SKM-1 treated with dmso at 0.1 percent for 144 hours (cell line): ENCODE data around the gene SLC25A1.

Experiments used
- DNase-seq: peaks from one replicate; lab custom pipeline; 2025; ENCODE audit not compliant: unreplicated experiment; lab: John Stamatoyannopoulos, UW

SLC25A1 gene

DNA sequence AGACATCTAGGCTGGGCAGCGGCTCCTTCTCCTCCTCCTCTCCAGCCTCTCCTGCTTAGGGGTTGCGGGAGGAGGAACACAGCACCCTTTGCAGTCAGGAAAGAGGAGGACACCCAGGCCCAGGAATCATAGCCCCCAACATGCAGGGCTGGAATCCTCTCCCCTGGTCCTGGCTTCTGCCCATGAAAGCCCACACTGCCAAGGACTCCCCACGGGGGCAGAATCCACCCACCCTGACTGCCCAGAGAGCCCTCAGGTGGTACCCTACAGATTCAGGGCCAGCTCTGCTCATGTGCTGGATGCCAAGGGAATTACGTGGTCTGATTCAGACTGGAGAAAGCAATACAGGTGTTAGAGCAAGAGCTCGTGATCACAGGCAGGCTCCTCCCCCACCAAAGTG is 38.6 kb downstream of the SLC25A1 start:
- no peak for DNase-seq

DNA sequence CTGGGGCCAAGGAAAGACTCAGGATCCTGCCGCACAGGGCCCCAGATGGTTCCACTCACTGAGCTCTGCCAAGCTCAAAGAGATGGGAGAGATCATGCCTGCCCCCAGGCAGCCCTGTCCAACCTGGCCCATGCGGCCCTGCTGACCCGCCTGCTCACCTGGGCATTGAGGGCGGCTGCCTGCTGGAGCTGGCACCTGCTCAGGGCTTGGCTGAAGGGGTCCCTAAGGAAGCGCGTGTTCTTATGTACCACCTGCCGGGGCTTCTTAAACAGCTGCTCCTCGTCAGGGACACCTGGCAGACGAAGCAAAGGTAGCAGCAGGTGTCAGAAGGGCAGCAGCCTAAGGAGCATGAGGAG is 39.6 kb downstream of the SLC25A1 start:
- DNase-seq = no peak

DNA sequence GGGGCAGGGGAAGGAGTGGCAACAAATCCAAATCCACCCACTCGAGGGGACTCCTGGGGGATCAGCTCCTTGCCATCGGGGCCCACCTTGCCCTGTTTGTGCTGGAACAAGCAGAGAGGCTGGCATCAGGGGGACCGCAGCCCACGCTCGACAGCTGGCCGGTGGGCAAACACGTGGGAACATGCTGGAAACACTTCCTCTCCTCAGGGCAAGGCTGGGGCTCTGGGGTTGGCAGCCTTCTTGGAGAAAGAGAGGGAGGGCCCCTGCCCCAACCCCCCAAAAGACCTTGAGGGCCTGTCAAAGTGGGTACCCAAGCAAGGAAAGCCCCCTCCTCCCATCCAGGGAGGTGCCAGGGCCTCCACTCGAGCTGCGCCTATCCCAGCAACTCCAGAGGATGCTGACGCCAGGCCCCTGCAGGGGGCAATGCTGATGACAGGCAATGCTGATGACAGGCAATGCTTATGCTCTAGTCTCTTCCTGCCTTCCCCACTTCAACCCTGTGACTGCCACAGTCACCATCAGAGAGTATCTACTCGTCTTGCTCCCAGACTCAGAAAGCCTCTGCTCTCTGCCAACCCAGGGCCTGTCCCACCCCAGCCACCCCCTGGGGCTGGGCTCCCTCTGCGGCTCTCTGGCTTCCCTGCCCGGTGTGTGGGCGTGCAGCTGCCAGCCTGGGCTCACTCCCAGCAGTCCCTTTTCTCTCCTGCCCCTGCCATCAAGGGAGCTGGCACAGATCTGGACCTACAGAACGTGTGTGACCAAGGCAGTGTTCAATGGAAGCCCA is 40.1 kb downstream of the SLC25A1 start:
- DNase-seq = no peak

DNA sequence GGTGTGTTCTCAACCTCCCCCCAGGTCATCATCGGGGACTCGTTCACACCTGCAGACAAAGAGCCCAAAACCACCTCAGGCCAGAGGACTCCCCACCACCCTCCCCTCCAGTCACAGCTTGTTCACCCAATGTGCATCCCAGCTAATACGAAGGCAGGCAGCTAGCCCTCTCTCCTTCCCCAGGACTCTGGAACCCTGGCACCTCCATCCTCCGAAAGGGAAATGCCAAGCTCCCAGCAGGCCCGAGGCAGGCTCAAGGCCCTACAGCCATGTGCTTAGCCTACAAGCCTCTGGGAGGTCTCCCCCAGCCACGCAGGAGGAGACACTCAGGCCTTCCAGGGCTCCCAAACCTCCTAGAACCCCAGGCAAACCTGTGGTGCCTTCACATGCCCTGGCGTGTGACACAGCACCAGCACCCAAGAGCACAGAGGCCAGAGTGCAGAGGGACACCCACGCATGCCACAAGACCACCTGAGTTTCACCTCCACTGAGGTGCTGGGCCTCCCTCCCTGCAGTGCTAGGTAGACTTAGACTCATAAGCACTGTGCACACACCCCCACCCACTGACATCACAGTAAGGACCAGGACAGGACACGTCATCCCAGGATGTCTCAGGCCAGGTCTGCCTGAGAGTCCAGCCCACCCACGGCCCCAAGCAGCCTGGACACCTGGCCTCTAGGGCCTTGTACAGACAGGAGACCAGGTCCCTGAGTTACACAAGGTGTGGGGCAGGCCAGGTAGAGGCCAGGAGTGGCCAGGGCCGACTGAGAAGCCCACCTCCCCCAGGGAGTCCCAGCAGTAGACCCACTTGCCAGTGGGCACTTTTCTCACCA is 40.9 kb downstream of the SLC25A1 start:
- no peak for DNase-seq

DNA sequence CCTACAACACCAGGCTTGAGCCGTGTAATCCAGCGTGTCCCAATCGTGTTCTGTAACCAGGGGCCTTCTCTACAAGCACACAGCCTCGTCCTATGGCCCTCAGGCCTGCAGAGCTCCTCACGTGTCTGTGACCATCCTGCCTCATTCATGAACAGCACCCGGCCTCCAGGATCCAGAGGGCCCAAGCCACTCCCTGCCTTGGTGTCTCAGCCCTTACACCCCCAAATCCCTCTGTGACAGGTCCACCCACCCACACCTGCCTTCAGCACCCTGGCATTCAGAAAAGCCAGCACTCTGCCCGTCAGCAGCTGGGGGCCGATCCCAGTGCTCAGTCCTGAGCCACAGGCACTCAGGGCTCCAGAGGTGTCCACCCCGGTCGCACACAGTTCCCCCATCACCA is 41.6 kb downstream of the SLC25A1 start:
- no peak for DNase-seq

DNA sequence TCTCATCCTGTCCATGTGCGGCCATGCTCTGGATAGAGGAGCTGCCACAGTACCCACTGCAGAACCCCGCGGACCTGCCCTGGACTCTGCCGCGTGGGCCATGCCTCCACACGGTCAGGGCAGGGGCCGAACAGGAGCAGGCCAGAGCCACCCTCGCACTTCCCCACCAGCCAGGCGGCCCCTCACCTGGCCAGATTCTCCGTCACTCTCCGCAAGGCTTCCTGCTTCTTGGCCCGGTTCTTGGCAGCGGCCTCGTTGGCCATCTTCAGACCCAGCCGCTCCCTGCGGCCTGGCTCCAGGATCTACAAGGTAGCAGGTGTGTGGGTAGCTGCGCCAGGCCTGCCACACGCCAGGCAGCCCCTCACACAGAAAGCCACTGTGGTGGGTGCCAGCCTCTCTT is 43.7 kb downstream of the SLC25A1 start:
- no peak for DNase-seq

DNA sequence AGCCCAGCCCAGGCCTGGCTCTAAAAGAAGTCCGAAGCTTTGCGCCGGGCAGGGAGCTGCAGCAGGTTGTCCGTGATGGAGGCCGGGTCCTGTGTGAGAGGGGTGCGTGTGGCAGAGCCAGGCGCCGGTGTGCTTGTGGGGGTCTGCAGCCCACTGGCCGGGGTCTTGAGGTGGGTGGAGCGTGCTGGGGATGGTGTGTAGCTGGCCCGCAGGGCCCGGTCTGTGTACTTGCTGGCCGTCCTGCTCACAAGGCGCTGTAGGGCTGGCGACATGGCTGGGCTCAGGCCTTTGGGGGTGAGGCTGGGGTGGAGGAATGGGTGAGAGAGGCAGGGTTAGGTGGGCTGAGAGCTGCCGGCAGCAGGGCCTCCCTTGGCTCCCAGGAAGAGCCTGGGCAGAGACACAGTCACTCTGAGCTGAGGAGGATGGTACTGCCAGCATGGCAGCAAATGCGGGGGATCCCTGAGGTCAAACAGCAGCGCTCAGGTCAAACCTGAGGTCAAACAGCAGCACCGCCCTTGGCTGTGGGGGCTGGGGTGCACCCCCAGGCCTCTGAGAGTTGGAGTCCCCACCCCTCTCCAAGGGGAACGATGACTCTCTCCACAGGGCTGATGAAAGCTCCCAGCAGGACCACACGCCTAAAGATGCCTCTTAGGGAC is 44.2 kb downstream of the SLC25A1 start:
- no peak for DNase-seq

DNA sequence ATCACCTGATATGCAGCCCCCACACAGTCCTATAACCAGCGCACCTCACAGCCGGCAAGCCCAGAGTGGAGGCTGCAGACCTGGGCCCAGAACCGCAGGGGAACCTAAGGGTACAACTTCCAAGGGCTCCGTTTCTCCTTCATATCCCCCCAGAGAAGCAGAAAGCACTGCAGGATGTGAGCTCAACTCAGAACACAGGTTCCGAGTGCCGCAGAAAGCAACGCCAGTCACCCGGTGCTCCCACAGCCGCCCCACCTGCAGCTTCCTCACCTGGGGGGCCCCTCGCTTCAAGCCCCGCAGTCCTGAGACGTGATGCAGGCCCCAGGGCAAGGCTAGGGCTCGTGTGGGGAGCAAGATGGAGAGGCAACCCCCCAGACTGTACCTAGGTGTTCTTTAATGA is 45.0 kb downstream of the SLC25A1 start:
- no peak for DNase-seq

DNA sequence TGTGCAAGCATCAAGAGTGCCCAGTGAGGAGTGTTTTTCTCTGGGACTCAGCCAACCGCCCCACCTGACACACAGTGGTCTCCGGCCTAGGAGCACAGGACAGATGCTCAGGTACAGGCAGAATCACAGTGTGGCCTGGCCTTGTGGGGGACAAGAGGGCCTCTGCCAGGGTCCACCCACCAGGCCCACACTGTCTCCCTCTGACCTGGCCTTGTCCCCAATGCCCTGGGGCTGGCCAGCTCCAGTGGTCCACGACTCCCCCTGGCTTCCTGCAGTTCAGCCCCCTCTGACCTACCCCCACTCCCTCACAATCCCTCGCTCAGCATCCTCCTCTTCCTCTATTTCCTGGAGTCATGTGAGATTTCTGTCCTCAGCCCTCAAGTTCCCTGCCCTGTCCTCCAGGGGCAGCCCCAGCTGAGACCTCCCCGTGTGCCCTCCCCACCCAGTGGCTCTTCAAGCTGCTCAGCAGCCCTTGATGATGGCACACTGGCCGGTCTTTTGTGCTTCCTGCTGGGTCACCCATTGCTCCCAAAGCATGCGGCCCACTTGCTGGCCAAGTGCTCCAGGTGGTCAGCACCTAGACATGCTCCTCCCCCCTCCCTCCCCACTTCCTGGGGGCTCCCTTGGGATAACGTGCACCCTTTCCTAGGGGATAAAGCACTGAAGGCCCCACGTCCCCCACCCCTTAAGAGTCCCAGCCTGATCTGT is 45.7 kb downstream of the SLC25A1 start:
- no peak for DNase-seq

DNA sequence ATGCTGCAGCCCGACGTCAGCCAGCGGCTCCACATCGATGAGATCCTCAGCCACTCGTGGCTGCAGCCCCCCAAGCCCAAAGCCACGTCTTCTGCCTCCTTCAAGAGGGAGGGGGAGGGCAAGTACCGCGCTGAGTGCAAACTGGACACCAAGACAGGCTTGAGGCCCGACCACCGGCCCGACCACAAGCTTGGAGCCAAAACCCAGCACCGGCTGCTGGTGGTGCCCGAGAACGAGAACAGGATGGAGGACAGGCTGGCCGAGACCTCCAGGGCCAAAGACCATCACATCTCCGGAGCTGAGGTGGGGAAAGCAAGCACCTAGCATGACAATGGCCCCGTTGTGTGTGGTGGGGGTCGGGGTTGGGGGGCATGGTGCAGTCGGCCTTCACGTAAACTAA is 46.4 kb downstream of the SLC25A1 start:
- DNase-seq = no peak

DNA sequence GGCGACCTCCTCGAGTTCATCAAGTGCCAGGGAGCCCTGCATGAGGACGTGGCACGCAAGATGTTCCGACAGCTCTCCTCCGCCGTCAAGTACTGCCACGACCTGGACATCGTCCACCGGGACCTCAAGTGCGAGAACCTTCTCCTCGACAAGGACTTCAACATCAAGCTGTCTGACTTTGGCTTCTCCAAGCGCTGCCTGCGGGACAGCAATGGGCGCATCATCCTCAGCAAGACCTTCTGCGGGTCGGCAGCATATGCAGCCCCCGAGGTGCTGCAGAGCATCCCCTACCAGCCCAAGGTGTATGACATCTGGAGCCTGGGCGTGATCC is 46.9 kb downstream of the SLC25A1 start:
- DNase-seq = no peak

DNA sequence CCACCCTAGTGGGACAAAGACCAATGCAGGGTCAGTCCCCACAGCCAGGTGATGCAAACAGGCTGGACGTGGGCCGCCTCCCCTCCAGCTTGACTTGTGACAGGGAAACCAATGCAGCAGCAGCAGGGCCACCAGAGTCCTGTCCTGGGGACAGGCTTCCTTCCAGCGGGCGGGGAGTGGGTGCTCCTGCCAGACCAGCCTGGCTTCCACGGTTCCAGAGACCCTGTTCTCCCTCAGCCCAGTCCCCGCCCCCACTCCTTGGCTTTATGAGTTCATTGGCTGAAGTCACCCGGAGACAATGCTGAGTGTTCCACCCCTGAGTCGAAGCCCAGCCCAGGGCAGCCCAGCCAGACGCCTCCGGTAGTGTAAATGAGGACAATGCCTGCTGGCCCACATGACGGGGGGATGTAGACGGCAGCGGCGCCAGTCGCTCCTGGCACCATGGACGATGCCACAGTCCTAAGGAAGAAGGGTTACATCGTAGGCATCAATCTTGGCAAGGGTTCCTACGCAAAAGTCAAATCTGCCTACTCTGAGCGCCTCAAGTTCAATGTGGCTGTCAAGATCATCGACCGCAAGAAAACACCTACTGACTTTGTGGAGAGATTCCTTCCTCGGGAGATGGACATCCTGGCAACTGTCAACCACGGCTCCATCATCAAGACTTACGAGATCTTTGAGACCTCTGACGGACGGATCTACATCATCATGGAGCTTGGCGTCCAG is 47.4 kb downstream of the SLC25A1 start, which contains the start of gene TSSK2:
Gene TSSK2 (plus strand): TSS at position 350 of the 726 bp plus-strand sequence. CDS start 92 bp downstream, at position 442.
- DNase-seq = no peak

DNA sequence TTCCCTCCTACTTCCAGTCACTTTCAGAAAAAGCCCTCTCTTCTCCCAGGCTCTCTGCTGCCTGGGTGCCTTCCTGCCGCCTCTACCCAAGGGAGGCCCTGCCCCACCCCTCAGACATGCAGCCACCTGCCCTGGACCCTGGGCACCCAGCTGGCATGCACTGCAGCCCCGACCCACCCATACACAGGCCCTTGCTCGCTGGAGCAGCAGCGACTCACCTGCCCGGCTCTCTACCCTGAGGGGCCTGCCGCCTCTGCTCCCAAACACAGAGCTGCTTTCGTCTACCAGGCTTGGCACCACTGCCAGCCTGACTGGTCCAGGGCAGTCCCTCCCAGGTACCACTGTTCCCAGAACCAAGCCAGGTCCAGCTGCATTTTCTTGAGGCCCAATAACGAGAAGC is 48.7 kb downstream of the SLC25A1 start:
- DNase-seq = no peak

DNA sequence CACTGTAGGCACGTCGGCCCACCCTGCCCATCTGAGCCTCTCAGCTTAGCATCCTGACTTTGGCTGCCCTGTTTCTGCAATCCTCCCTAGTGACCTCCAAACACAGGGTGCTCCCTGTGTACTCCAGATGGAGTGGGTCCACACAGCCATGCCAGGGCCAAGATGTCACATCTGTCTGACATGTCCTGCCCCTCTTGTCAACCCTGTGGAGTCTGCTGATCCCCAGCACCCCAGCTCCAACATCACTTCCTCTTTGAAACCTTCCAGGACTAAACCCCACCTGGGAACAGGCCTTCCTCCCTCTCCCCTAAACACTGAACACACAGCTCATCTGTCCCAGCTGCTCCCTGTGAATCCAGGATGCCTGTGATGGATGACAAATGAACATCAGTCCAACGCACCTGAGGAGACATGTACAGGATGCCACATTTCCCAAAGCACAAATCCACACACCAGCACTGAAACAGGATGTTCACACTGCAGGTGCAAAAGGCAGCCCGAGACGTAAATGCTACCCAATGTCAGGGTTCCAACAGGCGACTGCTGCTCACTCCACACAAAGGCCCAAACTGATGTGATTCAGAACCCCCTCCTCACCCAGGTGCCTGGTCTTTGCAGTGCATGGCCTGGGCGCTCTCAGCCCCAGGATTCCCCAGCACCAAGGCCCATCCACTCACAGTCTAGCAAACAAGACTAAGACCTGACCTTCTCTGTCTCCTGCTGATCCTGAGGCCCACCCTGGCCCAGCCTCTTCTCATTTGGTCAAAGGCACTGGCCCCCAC is 49.4 kb downstream of the SLC25A1 start:
- DNase-seq = no peak

DNA sequence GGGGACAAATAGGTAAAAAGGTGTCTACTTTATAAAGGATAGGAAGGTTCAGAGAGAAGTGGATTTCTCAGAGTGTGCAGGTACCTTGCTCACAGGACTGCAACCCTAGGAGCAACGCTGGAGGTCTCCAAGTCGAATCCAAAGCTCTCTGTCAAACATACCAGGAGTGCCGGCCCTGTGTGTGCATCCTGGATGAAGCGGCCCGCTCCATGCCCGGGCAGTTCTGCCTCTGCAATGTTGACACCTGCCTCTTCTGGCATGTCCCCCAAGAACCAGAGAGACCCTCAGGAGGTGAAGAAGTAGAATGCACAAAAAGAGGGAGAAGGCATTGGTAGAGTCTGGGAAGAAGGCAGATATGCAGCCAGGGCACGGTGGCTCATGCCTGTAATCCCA is 50.5 kb downstream of the SLC25A1 start:
- DNase-seq = no peak

DNA sequence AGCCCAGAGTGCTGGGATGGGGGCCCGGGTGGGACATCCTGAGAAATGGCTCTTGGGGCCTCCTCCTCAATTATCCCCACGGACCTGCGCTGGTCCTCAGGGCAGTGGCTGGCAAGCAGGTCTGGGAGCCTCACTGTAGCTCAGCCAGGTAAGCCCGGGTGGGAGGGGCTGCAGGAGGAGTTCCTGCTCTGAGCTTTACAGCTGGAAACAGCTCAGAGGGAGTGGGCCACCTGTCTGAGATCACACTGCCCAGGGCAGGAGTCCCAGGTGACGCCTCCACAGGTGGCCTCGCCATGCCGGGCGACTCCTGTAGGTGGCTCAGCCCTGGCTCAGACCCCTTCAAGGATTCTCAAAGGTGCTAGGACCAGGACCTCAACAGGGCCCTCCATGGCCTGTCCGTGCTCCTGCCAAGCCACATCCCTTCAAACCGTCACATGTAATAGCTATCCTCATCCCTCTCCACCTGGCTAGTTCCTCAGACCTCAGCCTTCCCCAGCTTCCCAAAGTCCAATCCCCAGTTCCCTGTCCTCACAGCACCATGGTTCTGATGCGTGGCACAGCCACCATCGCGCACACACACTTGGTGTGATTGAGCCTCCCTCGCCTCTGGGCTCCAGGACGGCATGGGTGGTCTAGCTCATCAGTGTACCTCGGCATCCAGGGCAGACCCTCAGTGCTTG is 51.1 kb downstream of the SLC25A1 start:
- DNase-seq = no peak

DNA sequence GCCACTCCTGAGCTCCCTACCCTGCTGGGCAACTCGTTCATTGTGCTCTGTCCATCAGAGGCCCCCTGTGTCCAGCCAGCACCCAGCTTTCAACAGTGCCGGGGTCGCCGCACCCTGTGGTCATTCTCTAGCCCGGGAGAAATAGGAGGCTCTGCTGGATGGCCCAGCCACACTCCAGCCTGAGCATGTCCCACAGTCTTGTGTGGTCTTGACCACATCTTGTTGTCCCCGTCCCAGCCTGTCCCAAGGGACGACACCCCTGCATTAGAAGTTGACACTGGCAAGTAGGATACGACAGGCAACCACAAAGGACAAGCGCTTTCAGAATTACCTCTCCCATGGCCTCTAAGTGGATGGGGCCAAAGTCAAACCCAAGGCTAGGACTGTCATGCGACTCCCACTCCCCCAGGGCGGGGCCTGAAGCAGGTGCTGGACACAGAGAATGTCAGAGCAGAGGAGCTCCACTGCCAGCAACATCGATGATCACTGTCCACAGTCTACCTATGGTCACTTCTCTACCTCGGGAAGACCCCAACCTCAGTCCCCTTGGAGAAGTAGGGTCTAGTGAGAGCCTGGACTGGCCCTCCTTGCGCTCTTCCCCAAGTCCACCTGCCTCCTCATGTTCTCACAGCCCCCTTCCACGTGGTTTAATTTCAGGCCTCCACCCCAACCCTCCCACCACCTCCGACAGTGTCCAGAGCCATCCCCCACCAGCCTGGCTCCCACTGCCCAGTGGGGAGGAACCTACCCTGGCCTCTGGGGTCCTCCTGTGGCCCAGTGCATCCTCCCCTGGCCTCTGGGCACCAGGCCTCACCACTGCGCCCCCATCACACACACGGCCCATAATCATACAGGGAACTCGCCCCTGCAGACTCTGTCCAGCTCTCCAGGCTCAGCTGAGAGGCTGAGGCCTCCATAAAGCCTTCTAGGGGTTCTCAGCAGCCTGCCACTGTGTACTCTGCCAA is 51.9 kb downstream of the SLC25A1 start:
- no peak for DNase-seq
